Loucy (cell line): Measurements from ENCODE around the gene CBX2.

ENCODE experiments used
- H2AFZ ChIP-seq: fragments of 200-600 bp; sonication (generic); 2 replicates; pipeline ENCODE4 v1.6.0; 2016; ENCODE audit warnings: antibody characterized with exemption, mild to moderate bottlenecking, low read length, moderate library complexity
- H3F3A ChIP-seq: fragments of 200-600 bp; 2 replicates; pipeline ENCODE4 v1.6.0; 2016; ENCODE audit warnings: antibody characterized with exemption, low read depth, mild to moderate bottlenecking
- H3K27me3 ChIP-seq: fragments of 200-600 bp; sonication (generic); 2 replicates; pipeline ENCODE4 v1.6.1; 2014; ENCODE audit warnings: low read length, mild to moderate bottlenecking; ENCODE audit not compliant: insufficient read depth, poor library complexity, severe bottlenecking
- H3K36me3 ChIP-seq: fragments of 200-600 bp; sonication (generic); 2 replicates; pipeline ENCODE4 v1.6.1; 2016; ENCODE audit warnings: low read length; ENCODE audit not compliant: insufficient read depth
- H3K4me1 ChIP-seq: fragments of 200-600 bp; sonication (generic); 2 replicates; pipeline ENCODE4 v1.5.1; 2014; ENCODE audit warnings: low read length, mild to moderate bottlenecking; ENCODE audit not compliant: insufficient read depth, poor library complexity, severe bottlenecking
- H3K4me2 ChIP-seq: fragments of 200-600 bp; sonication (generic); 2 replicates; pipeline ENCODE4 v1.6.0; 2014; ENCODE audit warnings: antibody characterized with exemption, low read length, low read depth, mild to moderate bottlenecking; ENCODE audit not compliant: poor library complexity, severe bottlenecking
- H3K4me3 ChIP-seq: fragments of 200-600 bp; sonication (generic); 2 replicates; pipeline ENCODE4 v1.5.1; 2014; ENCODE audit warnings: low read length, mild to moderate bottlenecking, mixed read lengths; ENCODE audit not compliant: poor library complexity, severe bottlenecking
- H3K79me2 ChIP-seq: fragments of 200-600 bp; sonication (generic); 2 replicates; pipeline ENCODE4 v1.6.1; 2014; ENCODE audit warnings: low read length; ENCODE audit not compliant: insufficient read depth
- H3K9ac ChIP-seq: fragments of 200-600 bp; sonication (generic); 2 replicates; pipeline ENCODE4 v1.6.0; 2014; ENCODE audit warnings: mild to moderate bottlenecking, low read depth, low read length, moderate library complexity; ENCODE audit not compliant: poor library complexity, severe bottlenecking
- H3K9me2 ChIP-seq: fragments of 200-600 bp; sonication (generic); replicated peaks from 2 replicates; pipeline ENCODE4 v1.6.1; 2016; ENCODE audit warnings: low read depth, low read length, mixed read lengths
- H3K9me3 ChIP-seq: fragments of 200-600 bp; sonication (generic); 2 replicates; pipeline ENCODE4 v1.6.1; 2014; ENCODE audit warnings: mild to moderate bottlenecking, antibody characterized with exemption, low read length, low read depth; ENCODE audit not compliant: insufficient read depth
- H4K20me1 ChIP-seq: fragments of 200-600 bp; sonication (generic); 2 replicates; pipeline ENCODE4 v1.6.0; 2014; ENCODE audit warnings: antibody characterized with exemption, low read length, mild to moderate bottlenecking; ENCODE audit not compliant: insufficient read depth, poor library complexity, severe bottlenecking
- CTCF ChIP-seq: fragments of 200-600 bp; sonication (generic); conservative IDR thresholded peaks from 2 replicates; pipeline ENCODE4 v1.5.1; 2014; ENCODE audit warnings: mild to moderate bottlenecking, antibody characterized with exemption, low read length
- EZH2phosphoT487 ChIP-seq: fragments of 200-600 bp; IDR thresholded peaks from 2 replicates; pipeline ENCODE4 v1.6.1; 2018; ENCODE audit warnings: antibody characterized with exemption, mild to moderate bottlenecking, moderate library complexity, borderline replicate concordance

Gene CBX2

GRCh38 chr17:79761894-79762589 is 15.9 kb upstream of the CBX2 start:
- Histone ChIP-seq H3K79me2 (no peaks in the 10 kb centered on the region), H2AFZ (no peak overlapping the region), H3K4me1 (no peaks in the 10 kb centered on the region), H3K4me2 (no peak overlapping the region), H3K36me3 (no peaks in the 10 kb centered on the region), H3K9ac (no peak overlapping the region), H3K9me2 (no peaks in the 10 kb centered on the region), H4K20me1 (no peaks in the 10 kb centered on the region), H3K27me3 (no peaks in the 10 kb centered on the region), H3F3A (no peaks in the 10 kb centered on the region), H3K9me3 (no peaks in the 10 kb centered on the region), H3K4me3 (no peak overlapping the region)
- no peak for TF ChIP-seq CTCF
- TF ChIP-seq EZH2phosphoT487: no peak

GRCh38 chr17:79765708-79766107 is 12.2 kb upstream of the CBX2 start:
- no peaks in the 10 kb centered on the region for H3K36me3 ChIP-seq
- H3F3A ChIP-seq: no peaks in the 10 kb centered on the region
- no peaks in the 10 kb centered on the region for H3K9me3 ChIP-seq
- H2AFZ ChIP-seq: no peak overlapping the region
- no peak for TF ChIP-seq EZH2phosphoT487
- no peak for TF ChIP-seq CTCF
- H4K20me1 ChIP-seq: no peaks in the 10 kb centered on the region
- H3K27me3 ChIP-seq: no peaks in the 10 kb centered on the region
- no peaks in the 10 kb centered on the region for H3K4me1 ChIP-seq
- no peaks in the 10 kb centered on the region for H3K79me2 ChIP-seq
- H3K9me2 ChIP-seq: no peaks in the 10 kb centered on the region
- H3K9ac ChIP-seq: no peak overlapping the region
- no peak overlapping the region for H3K4me2 ChIP-seq
- no peak overlapping the region for H3K4me3 ChIP-seq

- H3K9ac ChIP-seq: no peak overlapping the region
- no peaks in the 10 kb centered on the region for H3F3A ChIP-seq
- H3K9me2 ChIP-seq: no peaks in the 10 kb centered on the region
- H3K36me3 ChIP-seq: no peaks in the 10 kb centered on the region
- H3K79me2 ChIP-seq: no peaks in the 10 kb centered on the region
- no peaks in the 10 kb centered on the region for H3K4me1 ChIP-seq
- H3K27me3 ChIP-seq: no peaks in the 10 kb centered on the region
- no peaks in the 10 kb centered on the region for H4K20me1 ChIP-seq
- TF ChIP-seq CTCF (no peak), EZH2phosphoT487 (no peak)
- H3K4me2 ChIP-seq: no peak overlapping the region
- no peak overlapping the region for H2AFZ ChIP-seq
- H3K4me3 ChIP-seq: no peak overlapping the region
- no peaks in the 10 kb centered on the region for H3K9me3 ChIP-seq
Observed at GRCh38 chr17:79769570-79770506, 8.1 kb upstream of the CBX2 start.
